GM12875 (cell line): Measurements from ENCODE around the gene SERPINA5.
"Not testable (repeated sequence)": the region's sequence is repeated elsewhere in the genome, so short reads cannot be mapped to it uniquely, and the experiment has no call there.

Source experiments
- H3K4me3 ChIP-seq: one replicate; pipeline ENCODE4 v1.5.1; 2011; ENCODE audit warnings: low read depth, low read length, control low read depth
- TF ChIP-seq, protein P1 (sequence below): IDR thresholded peaks from 2 replicates; pipeline ENCODE4 v1.5.1; 2011; ENCODE audit warnings: low read depth, mild to moderate bottlenecking, control low read depth, inconsistent platforms, low read length, moderate library complexity, borderline replicate concordance; ENCODE audit not compliant: insufficient read depth

SERPINA5 gene

DNA sequence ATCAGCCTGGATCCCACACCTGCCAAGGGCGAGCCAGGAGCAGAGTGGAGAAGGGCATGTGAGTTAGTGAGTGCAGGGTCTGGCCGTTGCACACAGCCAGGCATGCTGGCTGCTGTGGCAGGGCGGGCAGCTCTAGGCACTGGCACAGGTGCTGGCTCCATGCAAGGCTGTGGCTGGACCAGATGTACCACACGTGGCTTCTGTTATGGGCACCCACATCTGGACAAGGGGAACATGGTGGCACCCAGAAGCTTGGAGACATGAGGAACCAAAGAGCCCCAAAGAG lies 51.0 kb downstream of the SERPINA5 start:
- no peak overlapping the region for H3K4me3 ChIP-seq
- TF ChIP-seq, protein P1, sequence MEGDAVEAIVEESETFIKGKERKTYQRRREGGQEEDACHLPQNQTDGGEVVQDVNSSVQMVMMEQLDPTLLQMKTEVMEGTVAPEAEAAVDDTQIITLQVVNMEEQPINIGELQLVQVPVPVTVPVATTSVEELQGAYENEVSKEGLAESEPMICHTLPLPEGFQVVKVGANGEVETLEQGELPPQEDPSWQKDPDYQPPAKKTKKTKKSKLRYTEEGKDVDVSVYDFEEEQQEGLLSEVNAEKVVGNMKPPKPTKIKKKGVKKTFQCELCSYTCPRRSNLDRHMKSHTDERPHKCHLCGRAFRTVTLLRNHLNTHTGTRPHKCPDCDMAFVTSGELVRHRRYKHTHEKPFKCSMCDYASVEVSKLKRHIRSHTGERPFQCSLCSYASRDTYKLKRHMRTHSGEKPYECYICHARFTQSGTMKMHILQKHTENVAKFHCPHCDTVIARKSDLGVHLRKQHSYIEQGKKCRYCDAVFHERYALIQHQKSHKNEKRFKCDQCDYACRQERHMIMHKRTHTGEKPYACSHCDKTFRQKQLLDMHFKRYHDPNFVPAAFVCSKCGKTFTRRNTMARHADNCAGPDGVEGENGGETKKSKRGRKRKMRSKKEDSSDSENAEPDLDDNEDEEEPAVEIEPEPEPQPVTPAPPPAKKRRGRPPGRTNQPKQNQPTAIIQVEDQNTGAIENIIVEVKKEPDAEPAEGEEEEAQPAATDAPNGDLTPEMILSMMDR = no peak

DNA sequence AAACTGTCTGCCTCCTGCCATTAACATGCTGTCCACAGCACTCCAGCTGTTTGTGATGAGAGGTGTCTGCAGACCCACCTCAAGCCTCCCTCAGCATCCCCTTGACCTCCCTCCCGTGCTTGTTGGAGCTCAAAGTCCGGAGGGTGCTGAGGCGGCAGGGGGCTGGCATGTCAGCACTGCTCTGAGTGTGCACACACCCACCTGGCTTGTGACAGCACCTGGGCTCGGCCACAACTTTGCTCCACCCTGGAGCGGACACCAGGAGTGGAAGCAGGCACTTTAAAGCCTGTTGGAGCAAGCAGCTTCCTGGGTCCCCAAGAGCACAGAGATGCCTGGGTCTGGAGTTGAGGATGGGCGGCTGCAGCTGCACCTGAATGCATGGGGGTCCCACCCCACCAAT lies 51.9 kb downstream of the SERPINA5 start:
- TF ChIP-seq, protein P1 = no peak
- no peak overlapping the region for H3K4me3 ChIP-seq

DNA sequence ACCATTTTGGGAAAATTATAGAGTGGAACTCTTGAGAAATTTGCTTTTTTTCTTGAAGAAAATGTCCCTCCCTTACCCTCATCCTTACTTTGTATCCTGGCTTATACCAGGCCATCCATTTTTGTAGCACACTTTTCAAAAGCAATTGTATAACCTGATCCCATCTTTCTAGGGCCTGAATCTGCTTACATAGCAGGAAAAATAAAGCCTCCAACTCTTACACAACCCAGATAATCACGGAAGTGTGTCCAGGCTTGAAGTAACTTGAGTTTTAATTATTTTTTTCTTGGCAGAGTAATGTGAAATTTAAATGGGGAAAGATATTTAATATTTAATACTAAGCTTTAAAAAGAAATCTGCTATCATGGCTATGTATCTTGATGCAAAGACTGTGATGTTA lies 53.9 kb downstream of the SERPINA5 start:
- H3K4me3 ChIP-seq = no peak overlapping the region
- TF ChIP-seq, protein P1 = no peak

DNA sequence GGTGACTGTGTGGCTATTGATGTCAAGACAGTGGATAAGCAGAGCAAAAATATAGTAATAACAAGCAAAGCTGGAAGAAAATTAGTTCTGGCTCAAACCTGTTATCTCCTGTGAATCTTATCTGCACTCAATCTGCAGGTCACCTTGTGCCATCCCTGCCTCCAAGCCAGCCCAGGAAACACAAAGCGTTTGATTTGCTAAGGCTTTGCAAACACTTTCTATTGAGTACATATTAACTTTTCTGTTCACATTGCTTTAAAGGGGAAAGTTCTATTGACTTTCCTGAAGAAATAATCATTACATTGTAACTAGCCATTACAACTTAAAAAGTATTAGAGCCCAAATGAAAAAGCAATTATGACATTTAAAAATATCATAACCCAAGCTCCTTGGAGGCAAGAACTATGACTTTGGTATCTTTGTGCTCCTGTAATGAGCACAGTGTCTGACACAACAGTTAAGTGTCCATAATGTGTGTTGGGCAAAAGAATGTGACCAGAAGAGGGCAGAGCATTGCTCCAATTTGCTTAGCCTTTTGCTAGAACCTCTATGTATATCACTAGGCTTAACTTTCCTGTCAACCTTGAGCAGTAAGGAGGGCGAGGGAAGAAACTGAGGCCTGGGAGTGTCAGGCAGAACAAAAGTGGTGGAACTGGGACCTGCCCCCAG lies 55.7 kb downstream of the SERPINA5 start:
- TF ChIP-seq, protein P1 = no peak
- no peak overlapping the region for H3K4me3 ChIP-seq

DNA sequence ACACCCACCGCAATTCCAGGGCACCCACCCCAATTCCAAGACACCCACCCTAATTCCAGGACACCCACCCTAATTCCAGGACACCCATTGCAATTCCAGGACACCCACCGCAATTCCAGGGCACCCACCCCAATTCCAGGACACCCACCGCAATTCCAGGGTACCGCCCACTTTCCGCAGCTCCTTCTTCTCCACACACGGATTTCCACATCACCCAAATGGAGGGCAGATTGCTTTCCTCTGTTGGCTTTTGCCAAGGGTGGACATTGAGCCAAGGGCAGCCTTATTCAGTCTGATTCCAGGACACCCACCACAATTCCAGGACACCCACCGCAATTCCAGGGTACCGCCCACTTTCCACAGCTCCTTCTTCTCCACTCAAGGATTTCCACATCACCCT lies 56.6 kb downstream of the SERPINA5 start:
- not testable (repeated sequence) for H3K4me3 ChIP-seq

DNA sequence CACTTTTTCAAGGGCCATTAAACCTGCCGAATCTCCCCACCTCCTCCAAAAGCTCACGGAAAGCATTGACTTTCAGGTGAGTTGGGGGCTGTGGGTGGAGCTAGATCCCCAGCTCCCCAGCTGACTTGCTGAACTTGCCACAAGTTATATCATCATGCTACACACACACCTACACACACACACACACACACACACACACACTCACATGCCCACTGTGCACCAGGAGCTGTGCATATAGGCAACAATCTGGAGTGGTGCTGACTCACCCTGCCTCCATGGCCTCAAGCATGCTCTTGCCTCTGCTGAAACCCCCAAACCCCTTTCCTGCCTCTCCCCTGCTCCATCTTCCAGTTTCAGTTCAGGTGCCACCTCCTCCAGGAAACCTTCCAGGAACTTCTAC lies 57.1 kb downstream of the SERPINA5 start:
- H3K4me3 ChIP-seq = no peak overlapping the region
- TF ChIP-seq, protein P1 = no peak

DNA sequence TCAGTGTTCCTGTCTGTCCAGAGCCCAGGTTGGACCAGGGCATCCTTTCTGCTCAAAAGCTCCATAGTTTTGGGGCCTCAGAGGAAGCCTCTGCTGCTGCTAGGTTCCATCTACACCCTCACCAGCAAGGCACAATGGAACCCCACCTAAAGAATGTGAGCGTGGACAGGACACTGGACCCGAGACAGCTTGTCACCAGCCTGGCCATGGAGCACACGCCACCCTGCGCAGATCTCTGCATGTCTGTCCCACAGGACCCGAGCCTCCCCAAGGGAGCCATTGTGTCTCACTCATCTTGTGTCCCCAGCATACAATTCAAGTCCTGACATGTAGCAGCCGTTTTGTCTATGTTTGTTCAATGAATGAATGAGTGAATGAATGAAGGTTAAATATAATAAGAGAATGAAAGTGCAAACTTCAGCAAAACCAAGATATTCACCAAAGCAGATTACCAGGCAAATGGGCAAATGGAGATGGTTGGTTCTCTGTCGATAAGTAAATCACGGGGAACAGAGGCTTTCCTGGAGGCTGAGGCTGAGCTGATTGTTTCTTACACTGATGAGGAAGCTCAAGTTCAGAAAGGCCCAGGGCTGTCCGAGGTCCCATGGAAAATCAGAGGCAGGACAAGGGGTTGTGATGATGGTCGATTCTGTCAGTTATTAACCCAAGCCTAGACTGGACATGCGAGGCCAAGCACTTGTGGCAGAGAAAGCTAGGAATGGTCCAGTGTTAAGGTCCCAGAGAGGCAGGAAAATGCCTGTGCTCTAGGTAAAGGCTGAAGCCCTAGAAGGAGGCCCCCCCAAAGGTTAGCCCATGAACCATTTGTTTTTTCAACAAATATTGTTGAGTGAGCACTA lies 58.0 kb downstream of the SERPINA5 start:
- TF ChIP-seq, protein P1 = no peak
- no peak overlapping the region for H3K4me3 ChIP-seq
